Mucosa of rectum (tissue), 2 donors: ENCODE data around the gene SLC51A.

Source experiments
- H3K27ac ChIP-seq, 2 donors: one replicate each; pipeline ENCODE4 v1.7.0; 2013; ENCODE audit warnings: inconsistent platforms in 2 of 2, low read depth in 2 of 2, low read length in 2 of 2
- H3K27me3 ChIP-seq, 2 donors: one replicate each; pipeline ENCODE4 v1.7.0; 2013; ENCODE audit warnings: low read length in 2 of 2; ENCODE audit not compliant: control insufficient read depth in 2 of 2, insufficient read depth in 2 of 2
- H3K36me3 ChIP-seq, 2 donors: one replicate each; pipeline ENCODE4 v1.7.0; 2013; ENCODE audit warnings: low read length in 2 of 2; ENCODE audit not compliant: control insufficient read depth in 2 of 2, insufficient read depth in 2 of 2
- H3K4me1 ChIP-seq, 2 donors: one replicate each; pipeline ENCODE4 v1.7.0; 2013; ENCODE audit warnings: low read length in 2 of 2, mild to moderate bottlenecking in 1 of 2; ENCODE audit not compliant: control insufficient read depth in 2 of 2, insufficient read depth in 2 of 2
- H3K4me3 ChIP-seq, 2 donors: one replicate each; pipeline ENCODE4 v1.7.0; 2013; ENCODE audit warnings: low read length in 2 of 2
- H3K9ac ChIP-seq, 2 donors: one replicate each; pipeline ENCODE4 v1.7.0; 2013; ENCODE audit warnings: low read length in 2 of 2, low read depth in 1 of 2, mild to moderate bottlenecking in 1 of 2
- H3K9me3 ChIP-seq, 2 donors: one replicate each; pipeline ENCODE4 v1.7.0; 2013; ENCODE audit warnings: low read length in 2 of 2; ENCODE audit not compliant: control insufficient read depth in 2 of 2
- donor health status: healthy.
- donor health status: Normal muscosa, but diverticular disease.

Gene SLC51A

GRCh38 chr3:196225086-196225485, 8.8 kb downstream of the SLC51A start:
- no peaks in the 10 kb centered on the region for H3K27me3 ChIP-seq
- H3K4me3 ChIP-seq, result no peak overlapping the region
- no peak overlapping the region for H3K27ac ChIP-seq
- no peaks in the 10 kb centered on the region for H3K9me3 ChIP-seq
- H3K4me1 ChIP-seq, result no peaks in the 10 kb centered on the region
- peaks cover 0 to 2% of the 10 kb centered on the region in 2 donors for H3K36me3 ChIP-seq
- H3K9ac ChIP-seq, result no peak overlapping the region

- Histone ChIP-seq H3K4me1 (no peaks in the 10 kb centered on the region), H3K36me3 (peaks cover 0 to 2% of the 10 kb centered on the region in 2 donors), H3K4me3 (no peak overlapping the region), H3K27me3 (no peaks in the 10 kb centered on the region), H3K9ac (no peak overlapping the region), H3K27ac (no peak overlapping the region), H3K9me3 (no peaks in the 10 kb centered on the region)
Measured at GRCh38 chr3:196225763-196226364, 9.5 kb downstream of the SLC51A start.

GRCh38 chr3:196227121-196227561, 10.8 kb downstream of the SLC51A start:
- Histone ChIP-seq H3K9ac (no peak overlapping the region), H3K9me3 (no peaks in the 10 kb centered on the region), H3K4me3 (no peak overlapping the region), H3K27me3 (no peaks in the 10 kb centered on the region), H3K4me1 (no peaks in the 10 kb centered on the region), H3K27ac (no peak overlapping the region), H3K36me3 (peaks cover 0 to 4% of the 10 kb centered on the region in 2 donors)

GRCh38 chr3:196227629-196228493, 11.5 kb downstream of the SLC51A start:
- Histone ChIP-seq H3K36me3 (peaks cover 0 to 7% of the 10 kb centered on the region in 2 donors), H3K4me3 (no peak overlapping the region), H3K9me3 (no peaks in the 10 kb centered on the region), H3K9ac (no peak overlapping the region), H3K27ac (no peak overlapping the region), H3K4me1 (no peaks in the 10 kb centered on the region), H3K27me3 (no peaks in the 10 kb centered on the region)

GRCh38 chr3:196232154-196232881, 16.0 kb downstream of the SLC51A start:
- no peak overlapping the region for H3K9ac ChIP-seq
- H3K9me3 ChIP-seq, result no peaks in the 10 kb centered on the region
- peaks cover 2 to 20% of the 10 kb centered on the region in 2 donors for H3K36me3 ChIP-seq
- H3K27ac ChIP-seq, result no peak overlapping the region
- H3K4me1 ChIP-seq, result no peaks in the 10 kb centered on the region
- H3K4me3 ChIP-seq, result no peak overlapping the region
- H3K27me3 ChIP-seq, result no peaks in the 10 kb centered on the region

- no peaks in the 10 kb centered on the region for H3K27me3 ChIP-seq
- no peaks in the 10 kb centered on the region for H3K9me3 ChIP-seq
- H3K27ac ChIP-seq, result no peak overlapping the region
- H3K4me3 ChIP-seq, result no peak overlapping the region
- H3K9ac ChIP-seq, result no peak overlapping the region
- peaks cover 5 to 25% of the 10 kb centered on the region in 2 donors for H3K36me3 ChIP-seq
- H3K4me1 ChIP-seq, result no peaks in the 10 kb centered on the region
Measured at GRCh38 chr3:196232882-196233251, 16.5 kb downstream of the SLC51A start.

- H3K36me3 ChIP-seq, result peaks cover 14 to 45% of the 10 kb centered on the region in 2 donors
- no peak overlapping the region for H3K9ac ChIP-seq
- H3K27me3 ChIP-seq, result no peaks in the 10 kb centered on the region
- H3K27ac ChIP-seq, result no peak overlapping the region
- H3K9me3 ChIP-seq, result no peaks in the 10 kb centered on the region
- no peak overlapping the region for H3K4me3 ChIP-seq
- H3K4me1 ChIP-seq, result no peaks in the 10 kb centered on the region
Measured at GRCh38 chr3:196235452-196236122, 19.3 kb downstream of the SLC51A start.

GRCh38 chr3:196236223-196236622, 19.9 kb downstream of the SLC51A start:
- Histone ChIP-seq H3K36me3 (peaks cover 14 to 47% of the 10 kb centered on the region in 2 donors), H3K9me3 (no peaks in the 10 kb centered on the region), H3K27ac (no peak overlapping the region), H3K9ac (no peak overlapping the region), H3K27me3 (no peaks in the 10 kb centered on the region), H3K4me1 (no peaks in the 10 kb centered on the region), H3K4me3 (no peak overlapping the region)

- Histone ChIP-seq H3K27me3 (no peaks in the 10 kb centered on the region), H3K27ac (no peak overlapping the region), H3K4me1 (no peaks in the 10 kb centered on the region), H3K36me3 (peaks cover 23 to 54% of the 10 kb centered on the region in 2 donors), H3K9ac (no peak overlapping the region), H3K4me3 (no peak overlapping the region), H3K9me3 (no peaks in the 10 kb centered on the region)
Measured at GRCh38 chr3:196237203-196237602, 20.9 kb downstream of the SLC51A start.
